Uterus (tissue), 2 donors: ENCODE results near the gene ARFIP1.

Experiments used
- POLR2A ChIP-seq, 2 donors: fragments of 450-650 bp; IDR thresholded peaks; one replicate each; pipeline ENCODE4 v1.6.1; 2016; ENCODE audit warnings: antibody characterized with exemption in 2 of 2, mild to moderate bottlenecking in 1 of 2, moderate library complexity in 1 of 2
- TF ChIP-seq, protein P1 (sequence below), 4 experiments: fragments of 200-600 bp in 2 of 4; fragments of 450-650 bp in 2 of 4; sonication (generic) in 2 of 4; IDR thresholded peaks; one replicate each; pipeline ENCODE4 v1.5.1; 2016 to 2019; ENCODE audit warnings: antibody characterized with exemption in 4 of 4, mild to moderate bottlenecking in 2 of 4, moderate library complexity in 1 of 4

DNA sequence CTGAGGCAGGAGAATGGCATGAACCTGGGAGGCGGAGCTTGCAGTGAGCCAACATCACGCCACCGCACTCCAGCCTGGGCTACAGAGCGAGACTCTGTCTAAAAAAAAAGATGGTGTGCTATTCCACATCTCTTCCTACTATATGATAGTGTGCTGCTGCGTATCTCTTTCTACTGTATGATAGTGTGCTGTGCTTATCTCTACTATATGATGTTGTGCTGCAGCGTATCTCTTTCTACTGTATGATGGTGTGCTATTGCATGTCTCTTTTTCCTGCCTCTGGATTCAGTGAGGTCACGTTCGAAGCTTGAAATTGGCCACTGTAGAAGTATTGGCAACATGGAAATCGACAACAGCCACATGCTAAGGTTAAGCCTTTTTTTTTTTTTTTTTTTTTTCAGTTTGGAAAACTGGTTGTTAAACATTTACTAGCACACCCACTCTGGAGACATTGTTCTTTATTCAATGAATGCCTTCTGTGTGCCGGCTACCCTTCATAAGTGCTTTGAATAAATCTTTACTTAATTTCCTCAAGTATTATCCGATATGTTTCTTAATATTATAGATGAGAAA is 31.0 kb downstream of the ARFIP1 start:
- TF ChIP-seq, protein P1, sequence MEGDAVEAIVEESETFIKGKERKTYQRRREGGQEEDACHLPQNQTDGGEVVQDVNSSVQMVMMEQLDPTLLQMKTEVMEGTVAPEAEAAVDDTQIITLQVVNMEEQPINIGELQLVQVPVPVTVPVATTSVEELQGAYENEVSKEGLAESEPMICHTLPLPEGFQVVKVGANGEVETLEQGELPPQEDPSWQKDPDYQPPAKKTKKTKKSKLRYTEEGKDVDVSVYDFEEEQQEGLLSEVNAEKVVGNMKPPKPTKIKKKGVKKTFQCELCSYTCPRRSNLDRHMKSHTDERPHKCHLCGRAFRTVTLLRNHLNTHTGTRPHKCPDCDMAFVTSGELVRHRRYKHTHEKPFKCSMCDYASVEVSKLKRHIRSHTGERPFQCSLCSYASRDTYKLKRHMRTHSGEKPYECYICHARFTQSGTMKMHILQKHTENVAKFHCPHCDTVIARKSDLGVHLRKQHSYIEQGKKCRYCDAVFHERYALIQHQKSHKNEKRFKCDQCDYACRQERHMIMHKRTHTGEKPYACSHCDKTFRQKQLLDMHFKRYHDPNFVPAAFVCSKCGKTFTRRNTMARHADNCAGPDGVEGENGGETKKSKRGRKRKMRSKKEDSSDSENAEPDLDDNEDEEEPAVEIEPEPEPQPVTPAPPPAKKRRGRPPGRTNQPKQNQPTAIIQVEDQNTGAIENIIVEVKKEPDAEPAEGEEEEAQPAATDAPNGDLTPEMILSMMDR (IDR thresholded peaks at IDR 0.05) = no peak
- no peak for TF ChIP-seq POLR2A (IDR thresholded peaks at IDR 0.05)
